ENCODE measurements around the gene ZSCAN5C. TPM values are rescaled to one million over a fixed set of nuclear protein-coding genes. Genes with fewer than 3 reads are reported as not detected.
"Not testable (repeated sequence)": the region's sequence is repeated elsewhere in the genome, so short reads cannot be mapped to it uniquely, and the experiment has no call there.

ZSCAN5C gene
- total RNA-seq, 2 donors from 2014 or later, result not detected

DNA sequence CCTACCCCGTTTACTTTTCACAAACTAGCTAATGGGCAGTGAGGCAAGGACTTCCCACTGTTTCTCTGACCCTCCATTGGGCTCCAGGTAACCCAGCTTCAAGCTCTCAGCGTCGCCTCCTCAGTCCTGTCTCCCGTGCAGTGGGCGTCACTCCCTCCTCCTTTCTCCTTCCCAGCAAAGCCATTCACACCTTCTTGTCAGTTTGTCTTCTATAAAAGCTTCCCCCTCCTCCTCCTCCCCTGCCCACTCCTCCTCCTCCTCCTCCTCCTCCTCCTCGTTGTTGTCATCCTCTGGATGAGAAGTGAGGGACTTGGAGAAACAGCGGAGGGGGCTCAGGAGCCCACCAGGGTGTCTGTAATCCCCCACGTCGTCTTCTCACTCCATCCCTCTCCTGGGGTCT, 28.0 kb upstream of the ZSCAN5C start:
- Mint-ChIP-seq H3K4me1 (no peaks in the 10 kb centered on the region), H3K4me3 (no peak overlapping the region), H3K27me3 (peaks cover 29% of the 10 kb centered on the region), H3K27ac (no peak overlapping the region), H3K36me3 (ENCODE audit: low read depth) (no peaks in the 10 kb centered on the region)
- H3K9me3 ChIP-seq (ENCODE audit: control insufficient read depth, low read length, poor library complexity, severe bottlenecking), result no peaks in the 10 kb centered on the region
- no peak for ATAC-seq
- DNase-seq, result no peak

DNA sequence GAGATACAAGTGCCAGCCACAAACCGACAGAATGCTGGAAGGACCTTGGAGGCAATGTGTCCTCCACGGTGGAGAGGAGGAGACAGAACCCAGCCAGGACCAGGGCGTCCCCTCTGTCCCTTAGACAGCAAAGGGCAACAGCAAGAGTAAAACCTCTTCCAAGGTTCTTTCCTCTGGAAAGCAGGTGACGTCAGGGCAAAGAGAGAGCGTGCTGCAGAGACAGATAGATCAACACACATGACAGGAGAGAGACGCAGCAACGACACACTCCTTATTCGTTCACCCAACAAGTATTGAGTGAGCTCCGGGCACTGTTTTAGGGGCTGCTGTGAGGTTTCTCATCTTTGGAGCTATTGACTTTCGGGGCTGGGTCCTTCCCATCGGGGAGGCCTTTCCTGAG, 27.5 kb upstream of the ZSCAN5C start:
- ATAC-seq (no peak), DNase-seq (no peak)
- no peak overlapping the region for H3K27ac Mint-ChIP-seq
- peaks cover 29% of the 10 kb centered on the region for H3K27me3 Mint-ChIP-seq
- no peaks in the 10 kb centered on the region for H3K9me3 ChIP-seq (ENCODE audit: control insufficient read depth, low read length, poor library complexity, severe bottlenecking)
- H3K4me1 Mint-ChIP-seq, result no peaks in the 10 kb centered on the region
- H3K36me3 Mint-ChIP-seq (ENCODE audit: low read depth), result no peaks in the 10 kb centered on the region
- no peak overlapping the region for H3K4me3 Mint-ChIP-seq

DNA sequence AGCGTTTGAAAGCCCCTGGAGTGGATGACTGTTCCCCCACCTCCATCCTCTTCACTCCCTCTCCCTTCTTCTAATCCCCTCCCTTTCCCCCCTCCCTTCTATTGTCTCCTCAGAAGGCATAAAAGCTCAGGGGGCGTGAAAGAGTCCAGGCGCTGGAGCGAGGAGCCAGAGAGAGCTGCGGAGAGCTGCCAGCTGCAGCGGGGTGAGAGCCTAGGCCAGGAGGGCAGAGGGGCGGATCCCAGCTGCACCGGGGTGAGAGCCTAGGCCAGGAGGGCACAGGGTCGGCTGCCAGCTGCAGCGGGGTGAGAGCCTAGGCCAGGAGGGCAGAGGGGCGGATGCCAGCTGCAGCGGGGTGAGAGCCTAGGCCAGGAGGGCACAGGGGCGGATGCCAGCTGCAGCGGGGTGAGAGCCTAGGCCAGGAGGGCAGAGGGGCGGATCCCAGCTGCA, 26.2 kb upstream of the ZSCAN5C start, which contains the start of gene GALP:
Gene GALP, plus strand, starts transcription at position 148 of the 447 bp plus-strand sequence. CDS start 1,101 bp downstream, outside the sequence.
- H3K4me3 Mint-ChIP-seq; H3K36me3 Mint-ChIP-seq (ENCODE audit: low read depth); ATAC-seq; H3K9me3 ChIP-seq (ENCODE audit: control insufficient read depth, low read length, poor library complexity, severe bottlenecking); DNase-seq; H3K27ac Mint-ChIP-seq; H3K4me1 Mint-ChIP-seq: not testable (repeated sequence)
- H3K27me3 Mint-ChIP-seq, result peaks cover 21% of the 10 kb centered on the region

DNA sequence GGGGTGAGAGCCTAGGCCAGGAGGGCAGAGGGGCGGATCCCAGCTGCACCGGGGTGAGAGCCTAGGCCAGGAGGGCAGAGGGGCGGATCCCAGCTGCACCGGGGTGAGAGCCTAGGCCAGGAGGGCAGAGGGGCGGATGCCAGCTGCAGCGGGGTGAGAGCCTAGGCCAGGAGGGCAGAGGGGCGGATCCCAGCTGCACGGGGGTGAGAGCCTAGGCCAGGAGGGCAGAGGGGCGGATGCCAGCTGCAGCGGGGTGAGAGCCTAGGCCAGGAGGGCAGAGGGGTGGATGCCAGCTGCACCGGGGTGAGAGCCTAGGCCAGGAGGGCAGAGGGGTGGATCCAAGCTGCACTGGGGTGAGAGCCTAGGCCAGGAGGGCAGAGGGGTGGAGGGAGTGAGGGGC, 25.8 kb upstream of the ZSCAN5C start:
- H3K9me3 ChIP-seq (ENCODE audit: control insufficient read depth, low read length, poor library complexity, severe bottlenecking); H3K4me1 Mint-ChIP-seq; DNase-seq; H3K4me3 Mint-ChIP-seq; ATAC-seq; H3K36me3 Mint-ChIP-seq (ENCODE audit: low read depth); H3K27ac Mint-ChIP-seq: not testable (repeated sequence)
- H3K27me3 Mint-ChIP-seq, result peaks cover 21% of the 10 kb centered on the region

DNA sequence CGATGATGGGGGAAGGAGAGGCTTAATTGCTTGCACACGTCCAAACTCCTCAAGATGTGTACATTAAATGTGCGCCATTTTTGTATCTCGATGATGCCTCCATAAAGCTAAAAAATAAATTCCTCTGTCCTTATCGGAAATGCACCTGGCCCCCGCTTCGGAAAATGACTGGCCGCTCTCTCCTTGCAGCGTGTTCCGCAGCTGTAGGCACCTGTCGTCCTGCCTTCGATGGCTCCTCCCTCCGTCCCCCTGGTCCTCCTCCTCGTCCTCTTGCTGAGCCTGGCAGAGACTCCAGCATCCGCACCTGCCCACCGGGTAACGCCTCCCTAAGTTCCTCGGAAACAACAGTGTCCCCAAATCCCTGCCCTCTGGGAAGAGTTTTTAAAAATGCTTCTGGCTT, 25.2 kb upstream of the ZSCAN5C start:
- DNase-seq (no peak), ATAC-seq (no peak)
- Mint-ChIP-seq H3K36me3 (ENCODE audit: low read depth) (no peaks in the 10 kb centered on the region), H3K27me3 (peaks cover 18% of the 10 kb centered on the region), H3K4me3 (no peak overlapping the region), H3K4me1 (no peaks in the 10 kb centered on the region), H3K27ac (no peak overlapping the region)
- H3K9me3 ChIP-seq (ENCODE audit: control insufficient read depth, low read length, poor library complexity, severe bottlenecking), result no peaks in the 10 kb centered on the region

DNA sequence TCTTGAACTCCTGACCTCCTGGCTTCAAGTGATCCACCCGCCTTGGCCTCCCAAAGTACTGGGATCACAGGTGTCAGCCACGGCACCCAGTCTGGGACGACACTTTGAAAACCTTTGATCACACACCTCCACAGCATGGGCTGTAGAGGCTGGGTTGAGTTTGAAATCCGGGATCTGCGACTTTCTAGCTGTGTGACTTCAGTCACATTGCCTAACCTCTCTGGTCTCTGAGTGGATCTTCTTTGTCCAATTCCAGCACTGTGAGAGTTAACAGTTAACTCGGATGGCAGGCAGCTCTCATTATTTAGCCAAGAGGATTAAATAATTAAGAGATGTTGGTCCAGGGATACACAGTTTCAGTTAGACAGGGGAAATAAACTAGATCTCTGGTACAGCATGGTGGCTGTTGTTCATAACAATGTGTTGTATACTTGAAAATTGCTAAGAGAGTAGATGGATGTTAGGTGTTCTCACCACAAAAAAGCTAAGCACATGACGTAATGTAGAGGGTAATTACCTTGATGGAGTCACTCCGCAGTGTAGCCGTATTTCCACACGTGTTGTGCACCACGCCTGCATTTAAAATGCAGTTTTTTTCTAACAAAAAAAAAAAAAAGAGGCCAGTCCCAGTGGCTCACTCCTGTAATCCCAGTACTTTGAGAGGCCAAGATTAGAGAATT, 24.4 kb upstream of the ZSCAN5C start:
- no peaks in the 10 kb centered on the region for H3K9me3 ChIP-seq (ENCODE audit: control insufficient read depth, low read length, poor library complexity, severe bottlenecking)
- DNase-seq, result no peak
- Mint-ChIP-seq H3K36me3 (ENCODE audit: low read depth) (no peaks in the 10 kb centered on the region), H3K27ac (no peak overlapping the region), H3K27me3 (peaks cover 17% of the 10 kb centered on the region), H3K4me3 (no peak overlapping the region), H3K4me1 (no peaks in the 10 kb centered on the region)
- ATAC-seq, result no peak

DNA sequence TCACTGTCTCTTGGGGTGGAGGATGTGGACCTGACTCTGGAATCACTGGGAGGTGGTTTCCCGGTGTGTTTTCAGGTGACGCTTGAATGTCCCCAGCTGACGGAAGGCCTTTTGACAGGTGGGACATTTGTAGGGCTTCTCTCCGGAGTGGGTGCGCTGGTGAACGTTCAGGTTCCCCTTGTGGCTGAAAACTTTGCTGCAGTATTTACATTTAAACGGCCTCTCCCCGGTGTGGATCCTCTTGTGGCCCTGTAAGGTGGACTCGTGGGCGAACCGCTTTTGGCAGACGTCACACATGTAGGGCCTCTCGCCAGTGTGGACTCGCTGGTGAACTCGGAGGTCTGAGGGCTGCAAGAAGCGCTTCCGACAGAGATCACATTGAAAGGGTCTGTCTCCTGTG, 12.3 kb upstream of the ZSCAN5C start:
- H3K4me1 Mint-ChIP-seq, result peaks cover 2% of the 10 kb centered on the region
- H3K4me3 Mint-ChIP-seq, result no peak overlapping the region
- no peak for ATAC-seq

DNA sequence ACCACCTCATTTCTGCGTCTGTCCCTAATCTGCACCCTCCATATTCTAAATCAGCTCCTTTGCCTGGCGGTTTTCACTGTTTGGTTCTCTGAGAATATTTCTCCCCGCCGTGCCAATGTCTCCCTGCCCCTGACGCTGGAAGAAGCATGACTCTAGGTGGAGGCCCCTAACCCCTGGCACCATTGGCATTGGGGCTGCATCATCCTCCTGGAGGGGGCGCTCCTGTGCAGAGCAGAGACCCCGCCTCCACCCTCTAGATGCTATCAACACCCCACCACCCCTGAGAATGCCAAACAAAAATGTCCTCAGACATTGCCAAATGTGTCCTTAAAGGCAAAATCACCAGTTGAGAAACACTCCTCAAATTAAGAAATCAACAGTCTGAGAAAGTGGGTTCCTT, 11.0 kb upstream of the ZSCAN5C start:
- peaks cover 4% of the 10 kb centered on the region for H3K36me3 Mint-ChIP-seq (ENCODE audit: low read depth)
- H3K27ac Mint-ChIP-seq, result no peak overlapping the region
- H3K27me3 Mint-ChIP-seq, result peaks cover 30% of the 10 kb centered on the region
- ATAC-seq, result no peak
- H3K4me1 Mint-ChIP-seq, result no peaks in the 10 kb centered on the region
- no peak overlapping the region for H3K4me3 Mint-ChIP-seq
- no peak for DNase-seq
- no peaks in the 10 kb centered on the region for H3K9me3 ChIP-seq (ENCODE audit: control insufficient read depth, low read length, poor library complexity, severe bottlenecking)

More for the DNA sequence above, 12.3 kb upstream of the ZSCAN5C start:
- DNase-seq, result no peak
- peaks cover 4% of the 10 kb centered on the region for H3K36me3 Mint-ChIP-seq (ENCODE audit: low read depth)
- no peaks in the 10 kb centered on the region for H3K9me3 ChIP-seq (ENCODE audit: control insufficient read depth, low read length, poor library complexity, severe bottlenecking)
- H3K27ac Mint-ChIP-seq, result no peak overlapping the region
- peaks cover 42% of the 10 kb centered on the region for H3K27me3 Mint-ChIP-seq

DNA sequence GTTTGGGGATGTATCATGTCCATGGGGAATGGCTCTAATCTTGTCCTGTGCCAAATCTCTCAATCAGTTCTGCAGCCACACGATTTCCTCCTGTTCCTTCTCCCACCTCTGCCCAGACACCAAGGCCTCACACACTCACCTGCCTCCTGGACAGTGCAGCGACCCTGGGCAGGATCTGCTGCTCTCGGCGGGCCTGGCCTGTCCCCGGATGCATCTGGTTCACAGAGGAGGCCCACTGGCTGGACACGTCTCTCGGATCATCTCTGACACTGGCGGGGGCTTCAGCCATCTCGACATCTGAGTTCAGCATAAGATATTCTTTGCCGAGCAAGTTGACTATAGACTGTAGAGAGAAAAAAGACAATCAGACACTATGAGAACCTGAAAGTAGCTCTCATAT, 10.4 kb upstream of the ZSCAN5C start:
- H3K27me3 Mint-ChIP-seq, result peaks cover 30% of the 10 kb centered on the region
- H3K9me3 ChIP-seq (ENCODE audit: control insufficient read depth, low read length, poor library complexity, severe bottlenecking), result no peaks in the 10 kb centered on the region
- DNase-seq (no peak), ATAC-seq (no peak)
- peaks cover 4% of the 10 kb centered on the region for H3K36me3 Mint-ChIP-seq (ENCODE audit: low read depth)
- no peaks in the 10 kb centered on the region for H3K4me1 Mint-ChIP-seq
- no peak overlapping the region for H3K27ac Mint-ChIP-seq
- H3K4me3 Mint-ChIP-seq, result no peak overlapping the region

DNA sequence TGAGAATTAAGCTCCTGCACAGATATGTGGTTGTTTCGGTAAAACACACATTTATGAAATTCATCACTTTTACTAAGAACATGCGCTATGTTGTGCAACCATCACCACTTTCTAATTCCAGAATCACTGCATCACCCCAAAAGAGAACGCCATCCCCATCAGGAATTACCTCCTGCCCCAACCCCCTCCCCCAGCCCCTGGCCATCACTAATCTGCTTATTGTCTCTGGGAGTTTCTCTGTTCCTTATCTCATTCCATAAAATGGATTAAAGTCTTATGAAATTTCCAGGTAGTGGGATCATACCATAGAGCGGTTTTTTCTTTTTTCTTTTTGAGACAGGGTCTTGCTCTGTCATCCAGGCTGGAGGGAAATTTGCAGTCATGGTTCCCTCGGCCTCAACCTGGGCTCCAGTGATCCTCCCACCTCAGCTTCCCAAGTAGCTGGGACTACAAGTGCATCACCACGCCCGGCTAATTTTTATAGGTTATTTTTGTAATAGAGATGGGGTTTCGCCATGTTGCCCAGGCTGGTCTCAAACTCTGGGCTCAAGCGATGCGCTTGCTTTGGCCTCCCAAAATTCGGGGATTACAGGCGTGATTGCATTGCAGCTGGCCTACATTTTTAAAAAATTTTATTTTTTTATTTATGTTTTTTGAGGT, 8.0 kb upstream of the ZSCAN5C start:
- Mint-ChIP-seq H3K27me3 (peaks cover 30% of the 10 kb centered on the region), H3K36me3 (ENCODE audit: low read depth) (peaks cover 4% of the 10 kb centered on the region), H3K27ac (no peak overlapping the region), H3K4me3 (no peak overlapping the region), H3K4me1 (no peaks in the 10 kb centered on the region)
- DNase-seq (no peak), ATAC-seq (no peak)
- H3K9me3 ChIP-seq (ENCODE audit: control insufficient read depth, low read length, poor library complexity, severe bottlenecking), result no peaks in the 10 kb centered on the region

DNA sequence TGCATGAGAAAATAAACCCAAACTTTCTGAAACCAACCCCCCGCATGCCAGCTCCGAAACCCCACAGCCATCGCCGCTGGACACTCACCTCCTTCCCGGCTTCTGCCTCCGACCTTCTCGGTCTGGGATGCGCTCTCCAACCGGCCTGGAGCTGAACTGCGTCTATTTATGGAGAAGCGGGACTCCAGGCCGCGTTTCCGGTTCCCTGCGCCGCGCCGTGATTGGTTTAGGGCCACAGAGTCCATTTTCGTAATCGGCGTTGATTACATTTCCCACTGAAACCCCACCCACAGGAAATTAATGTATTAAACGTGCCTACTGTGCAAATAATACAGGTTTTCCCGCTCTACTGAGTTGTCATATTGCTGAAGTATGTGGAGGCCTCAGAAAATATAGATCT, 4.4 kb upstream of the ZSCAN5C start, which contains the start of gene ZSCAN5B:
Gene ZSCAN5B, minus strand, starts transcription at position 138 of the 400 bp plus-strand sequence. CDS start 4,731 bp downstream, outside the sequence.
- H3K27me3 Mint-ChIP-seq, result peaks cover 26% of the 10 kb centered on the region
- not testable (repeated sequence) for DNase-seq; ATAC-seq; H3K4me3 Mint-ChIP-seq; H3K4me1 Mint-ChIP-seq; H3K9me3 ChIP-seq (ENCODE audit: control insufficient read depth, low read length, poor library complexity, severe bottlenecking); H3K36me3 Mint-ChIP-seq (ENCODE audit: low read depth); H3K27ac Mint-ChIP-seq

DNA sequence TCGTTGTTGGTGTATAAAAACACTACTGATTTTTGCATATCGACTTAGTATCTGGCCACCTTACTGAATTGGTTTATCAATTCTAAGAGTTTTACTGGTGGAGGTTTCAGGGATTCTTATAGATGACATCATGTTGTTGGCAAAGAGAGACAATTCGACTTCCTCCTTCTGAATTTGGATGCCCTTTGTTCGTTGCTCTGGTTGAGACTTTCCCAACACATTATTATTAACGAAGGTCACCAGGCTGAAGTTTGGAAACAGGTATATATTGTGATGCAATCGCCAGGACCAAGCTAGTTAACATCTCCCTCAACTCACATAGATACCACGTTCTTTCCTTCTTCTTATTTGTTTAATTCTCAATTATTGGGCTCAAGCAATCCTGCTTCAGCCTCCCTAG, 2.4 kb upstream of the ZSCAN5C start:
- Mint-ChIP-seq H3K4me1 (no peaks in the 10 kb centered on the region), H3K36me3 (ENCODE audit: low read depth) (no peaks in the 10 kb centered on the region), H3K27ac (no peak overlapping the region), H3K4me3 (no peak overlapping the region), H3K27me3 (peaks cover 16% of the 10 kb centered on the region)
- ATAC-seq (no peak), DNase-seq (no peak)
- H3K9me3 ChIP-seq (ENCODE audit: control insufficient read depth, low read length, poor library complexity, severe bottlenecking), result no peaks in the 10 kb centered on the region

DNA sequence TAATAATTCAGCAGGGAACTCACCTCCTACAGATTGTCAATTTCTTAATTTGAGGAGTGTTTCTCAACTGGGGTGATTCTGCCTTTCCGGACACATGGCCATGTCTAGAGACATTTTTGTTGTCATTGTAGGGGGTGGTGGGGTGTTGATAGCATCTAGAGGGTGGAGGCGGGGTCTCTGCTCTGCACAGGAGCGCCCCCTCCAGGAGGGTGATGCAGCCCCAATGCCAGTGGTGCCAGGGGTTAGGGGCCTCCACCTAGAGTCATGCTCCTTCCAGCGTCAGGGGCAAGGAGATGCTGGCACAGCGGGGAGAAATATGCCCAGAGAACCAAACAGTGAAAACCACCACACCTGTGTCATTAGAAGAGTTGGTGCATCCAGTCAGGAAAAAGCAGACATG, 5.5 kb downstream of the ZSCAN5C start:
- not testable (repeated sequence) for H3K4me1 Mint-ChIP-seq; H3K9me3 ChIP-seq (ENCODE audit: control insufficient read depth, low read length, poor library complexity, severe bottlenecking); DNase-seq; H3K36me3 Mint-ChIP-seq (ENCODE audit: low read depth); ATAC-seq; H3K27ac Mint-ChIP-seq; H3K4me3 Mint-ChIP-seq
- H3K27me3 Mint-ChIP-seq, result peaks cover 44% of the 10 kb centered on the region

DNA sequence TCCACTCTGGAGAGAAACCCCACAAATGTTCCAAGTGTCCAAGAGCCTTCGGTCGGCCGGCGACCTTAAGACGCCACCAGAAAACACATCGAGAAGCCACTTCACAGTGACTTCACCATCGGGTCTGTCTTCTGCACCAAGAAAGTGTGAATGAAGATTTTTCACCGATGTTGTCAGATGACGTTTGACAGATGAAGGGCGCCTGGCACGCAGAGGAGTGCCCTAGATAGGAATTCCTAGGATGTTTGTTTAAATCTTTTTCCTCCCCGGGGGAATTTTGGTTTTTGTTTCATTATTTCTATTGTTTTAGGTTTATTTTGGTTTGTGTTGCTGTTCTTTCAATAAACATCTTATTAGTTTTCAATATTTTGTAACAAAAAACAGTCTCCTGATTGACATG, 7.0 kb downstream of the ZSCAN5C start:
- Mint-ChIP-seq H3K4me3 (no peak overlapping the region), H3K27me3 (peaks cover 48% of the 10 kb centered on the region), H3K36me3 (ENCODE audit: low read depth) (no peaks in the 10 kb centered on the region), H3K27ac (no peak overlapping the region), H3K4me1 (no peaks in the 10 kb centered on the region)
- no peaks in the 10 kb centered on the region for H3K9me3 ChIP-seq (ENCODE audit: control insufficient read depth, low read length, poor library complexity, severe bottlenecking)
- ATAC-seq (no peak), DNase-seq (no peak)

Measured in T-helper 17 cell (primary cell).